ENCODE results near the gene HMGXB3.

Gene HMGXB3

DNA sequence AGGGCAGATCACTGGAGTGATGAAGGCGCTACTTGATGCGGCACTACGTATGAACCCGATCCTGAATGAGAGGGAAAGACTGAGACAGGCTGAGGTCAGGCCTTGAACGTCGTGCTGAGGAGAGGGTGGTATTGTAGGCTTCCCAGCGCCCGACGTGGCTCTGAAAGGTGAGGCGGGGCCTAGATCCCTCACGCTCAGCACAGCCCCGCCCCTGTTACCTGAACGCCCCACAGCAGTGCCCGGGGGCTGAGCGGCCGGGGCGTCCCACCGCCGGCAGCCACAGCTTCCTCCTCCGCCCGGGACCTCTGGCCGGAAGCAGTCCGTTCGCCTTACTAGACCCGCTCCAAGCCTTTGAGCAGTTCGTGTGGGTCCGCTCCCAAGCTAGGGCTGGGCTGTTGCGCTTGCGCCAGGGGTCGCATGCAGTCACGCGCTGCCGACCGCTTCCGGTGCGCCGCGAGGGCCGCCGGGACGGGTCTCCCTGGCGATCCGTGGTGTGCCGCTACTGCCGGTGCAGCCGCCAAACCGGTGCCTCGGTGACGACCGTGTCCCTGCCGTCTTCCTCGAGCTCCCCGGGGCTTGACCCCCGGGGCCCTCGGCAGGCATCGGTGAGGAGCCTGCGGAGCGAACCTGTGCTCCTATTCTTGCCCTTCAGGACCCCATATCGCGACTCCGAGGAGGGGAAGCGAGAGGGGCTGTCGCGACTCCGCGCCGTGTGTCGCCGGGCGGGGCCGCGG, at the start of gene HMGXB3, which contains the start of gene TIGD6:
Gene HMGXB3, plus strand, starts transcription at position 484 of the 734 bp plus-strand sequence. CDS start 4,114 bp downstream, outside the sequence.
Gene TIGD6, minus strand, starts transcription at position 399 of the 734 bp plus-strand sequence. CDS start 4,306 bp downstream, outside the sequence.
- peak; percentile 82 to 85 for DNase-seq

- peak in 1 of 2 experiments; percentile 5 for DNase-seq
Measured at GRCh38 chr5:149951138-149951749, 49.3 kb upstream of the HMGXB3 start.

GRCh38 chr5:149953436-149954121, 47.0 kb upstream of the HMGXB3 start:
- no peak for DNase-seq

GRCh38 chr5:149954798-149955197, 45.7 kb upstream of the HMGXB3 start:
- no peak for DNase-seq

GRCh38 chr5:149956685-149957084, 43.9 kb upstream of the HMGXB3 start:
- no peak for DNase-seq

- no peak for DNase-seq
Measured at GRCh38 chr5:149957855-149958254, 42.7 kb upstream of the HMGXB3 start.

DNA sequence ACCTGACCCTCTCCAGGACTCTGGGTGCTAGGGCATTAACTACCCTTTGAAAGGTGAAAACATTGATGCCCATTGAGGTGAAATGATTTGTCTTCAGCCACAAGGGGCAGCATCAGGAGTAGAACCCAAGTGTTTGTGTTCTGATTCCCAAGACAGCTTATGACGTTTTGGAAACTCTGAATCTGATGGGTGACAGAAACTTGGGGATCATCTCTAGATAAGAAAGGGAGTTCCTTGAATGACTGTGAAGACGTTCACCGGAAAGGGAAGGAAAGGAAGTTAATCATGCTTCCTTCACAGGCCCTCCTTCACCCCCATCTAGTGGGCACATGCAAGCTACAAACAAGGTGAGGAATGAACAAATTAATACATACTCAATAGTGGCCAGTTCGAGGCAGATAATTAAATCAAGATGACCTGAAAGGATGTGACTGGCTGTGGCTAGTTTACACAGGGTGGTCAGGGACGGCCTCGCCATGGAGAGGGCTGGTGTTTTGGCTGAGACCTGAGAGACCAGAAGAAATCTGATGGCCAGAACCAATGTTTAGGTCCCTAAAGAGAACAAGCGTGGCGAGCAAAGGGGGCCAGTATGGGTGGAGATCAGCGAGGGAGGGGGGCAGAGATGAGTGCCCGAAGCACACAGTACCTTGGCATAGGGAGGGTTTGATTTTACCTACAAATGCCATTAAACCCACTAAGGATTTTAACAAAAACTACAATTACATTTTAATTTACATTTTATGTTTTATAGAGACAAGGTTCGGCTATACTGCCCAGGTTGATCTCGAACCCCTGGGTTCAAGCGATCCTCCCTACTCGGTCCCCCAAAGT, 40.9 kb upstream of the HMGXB3 start:
- DNase-seq = peak; percentile 50 to 57

DNA sequence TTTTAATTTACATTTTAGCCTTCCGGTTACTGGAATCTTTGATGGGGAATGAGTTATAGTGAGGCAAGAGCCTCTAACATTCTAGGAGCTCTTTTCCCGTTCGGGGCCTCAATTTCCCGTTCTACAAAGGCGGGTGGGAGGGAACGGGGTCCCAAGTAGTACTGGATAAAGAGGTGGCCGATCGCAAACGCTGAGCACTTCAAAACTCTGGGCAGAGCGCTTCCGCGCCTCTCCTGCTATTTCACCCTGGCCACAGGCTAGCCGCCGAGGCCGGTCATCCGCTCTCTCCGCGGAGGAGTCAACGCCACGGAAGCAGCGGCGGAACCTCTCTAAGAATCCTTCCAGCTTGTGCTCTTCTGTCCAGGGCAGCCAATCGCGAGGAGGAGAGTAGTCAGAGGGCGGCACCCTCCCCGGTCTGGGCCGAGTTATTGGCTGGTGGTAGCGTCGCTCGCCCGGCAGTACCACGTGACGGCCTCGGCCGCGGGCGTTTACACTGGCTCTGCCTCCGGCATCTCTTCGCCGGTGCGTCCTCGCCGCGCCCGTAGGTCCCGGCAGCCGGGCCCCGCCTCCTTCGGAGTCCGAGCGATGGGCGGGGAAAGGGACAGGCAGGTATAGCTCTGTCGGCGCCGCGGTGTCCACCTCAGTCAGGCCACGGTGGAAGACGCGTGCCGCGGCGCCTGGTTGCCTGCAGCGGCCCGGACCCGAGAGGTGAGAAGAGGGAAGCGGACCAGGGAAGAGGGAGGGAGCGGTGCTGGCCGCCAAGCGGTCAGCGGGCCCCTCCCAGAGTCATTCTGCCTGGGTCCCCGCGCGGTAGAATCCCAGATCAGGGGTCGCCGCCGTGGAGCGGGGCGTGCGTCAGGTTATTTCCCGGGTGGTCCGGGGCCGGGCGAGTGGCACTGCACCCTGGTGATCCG, 40.0 kb upstream of the HMGXB3 start, which contains the start of gene SLC26A2:
Gene SLC26A2, plus strand, starts transcription at position 487 of the 914 bp plus-strand sequence. CDS start 16,895 bp downstream, outside the sequence.
- DNase-seq = peak; percentile 96

GRCh38 chr5:149961186-149961685, 39.3 kb upstream of the HMGXB3 start:
- DNase-seq = no peak

DNA sequence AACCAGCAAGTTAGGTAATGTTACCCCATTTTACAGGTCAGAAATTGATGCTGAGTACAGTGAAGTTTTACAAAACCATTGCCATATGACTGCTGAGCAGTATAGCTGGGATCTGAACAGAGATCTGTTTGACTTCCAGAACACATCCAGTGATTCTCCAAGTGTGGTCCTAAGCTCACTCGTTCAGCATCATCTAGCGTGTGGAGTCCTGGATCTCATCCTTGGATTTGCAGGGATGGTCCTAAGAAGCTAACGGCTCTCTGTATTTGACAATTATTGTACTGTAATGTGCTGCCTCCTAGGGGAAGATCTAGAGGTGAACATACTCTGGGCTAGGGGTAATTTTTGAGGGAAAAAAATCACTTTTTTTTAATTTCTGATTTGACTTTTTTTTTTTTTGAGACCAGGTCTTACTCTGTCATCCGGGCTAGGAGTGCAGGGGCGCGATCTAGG, 38.6 kb upstream of the HMGXB3 start:
- DNase-seq = peak; percentile 43 to 56

- DNase-seq = no peak
Measured at GRCh38 chr5:149962601-149963300, 37.8 kb upstream of the HMGXB3 start.

DNA sequence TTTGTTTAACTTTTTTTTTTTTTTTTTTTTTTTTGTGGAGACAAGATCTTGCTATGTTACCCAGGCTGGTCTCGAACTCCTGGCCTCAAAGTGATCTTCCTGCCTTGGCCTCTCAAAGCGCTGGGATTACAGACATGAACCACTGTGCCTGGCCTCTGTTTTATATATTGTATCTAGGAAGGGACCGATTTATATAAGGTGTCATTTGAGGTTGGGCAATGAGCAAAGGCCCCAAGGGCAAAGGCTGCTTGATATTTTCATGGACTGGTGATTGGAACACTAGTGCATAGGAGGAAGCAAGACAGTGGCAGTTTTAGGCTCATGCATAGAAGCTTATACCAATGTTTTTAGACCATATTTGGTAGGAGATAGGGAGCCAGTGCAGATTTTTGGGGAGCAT, 36.8 kb upstream of the HMGXB3 start:
- DNase-seq = no peak

DNA sequence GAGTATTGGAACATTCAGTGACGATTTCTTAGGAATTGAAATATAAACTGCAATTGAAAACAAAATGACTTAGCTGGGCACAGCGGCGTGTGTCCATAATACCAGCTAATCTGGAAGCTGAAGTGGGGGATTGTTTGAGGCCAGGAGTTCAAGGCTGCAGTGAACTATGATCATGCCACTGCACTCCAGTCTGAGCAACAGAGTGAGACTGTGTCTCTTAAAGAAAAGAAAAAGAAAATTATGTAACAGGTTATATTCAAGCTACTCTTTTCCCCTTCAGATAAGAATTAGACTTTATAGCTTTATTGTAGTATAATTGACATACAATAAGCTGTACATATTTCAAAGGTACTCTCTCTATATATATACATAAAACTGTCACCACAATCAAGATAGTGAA, 33.6 kb upstream of the HMGXB3 start:
- DNase-seq = no peak

DNA sequence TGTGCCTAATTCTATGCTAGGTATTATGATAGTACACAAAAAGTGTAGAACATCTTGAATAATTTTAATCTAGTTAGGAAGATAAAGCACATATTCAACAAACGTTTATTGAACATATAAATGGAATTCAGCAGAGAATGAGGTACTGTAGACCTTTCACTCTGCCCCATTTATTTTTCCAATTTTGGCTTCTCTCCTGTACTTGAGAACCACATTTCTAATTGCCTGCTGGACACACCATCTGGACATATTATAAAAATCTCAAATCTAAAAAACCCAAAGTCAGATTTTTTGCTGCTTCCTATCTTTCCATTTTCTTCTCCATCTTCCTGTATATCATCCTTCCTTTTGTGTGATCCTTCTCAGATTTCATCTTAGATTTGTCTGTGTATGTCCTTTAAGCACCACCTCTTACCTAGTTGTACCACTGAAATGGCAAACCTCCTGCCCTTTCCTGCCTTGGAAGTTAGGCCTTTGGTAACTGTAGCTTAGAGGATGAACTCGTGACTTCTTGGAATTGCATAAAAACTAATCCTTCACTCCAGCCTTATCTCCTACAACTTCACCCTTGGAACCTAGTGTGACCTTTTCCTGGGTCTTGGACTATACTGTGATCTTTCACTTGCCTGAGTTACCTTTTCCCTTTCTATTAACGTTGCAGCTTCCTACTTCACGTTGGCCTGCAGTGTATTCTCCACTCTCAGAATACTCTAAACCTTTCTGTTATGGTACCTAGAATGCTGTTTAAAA, 31.2 kb upstream of the HMGXB3 start:
- no peak for DNase-seq

DNA sequence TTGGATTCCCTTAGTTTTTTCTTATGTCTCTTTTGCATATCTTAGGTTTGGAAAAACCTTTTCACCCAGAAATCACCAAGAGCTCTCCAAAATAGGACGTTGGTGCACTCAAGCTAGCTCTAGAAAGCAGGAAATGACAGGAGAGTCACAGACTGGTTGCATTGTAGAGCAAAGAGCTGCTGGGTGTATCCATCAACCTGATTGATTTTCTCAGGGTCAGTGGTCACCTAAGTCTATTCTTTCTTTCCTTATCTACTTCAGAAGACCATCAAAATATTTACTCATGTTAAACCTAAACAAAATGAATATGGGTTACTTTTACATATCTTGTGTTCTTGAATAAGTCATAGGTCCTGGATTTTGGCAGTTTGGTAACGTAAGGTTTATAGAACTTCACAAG, 25.1 kb upstream of the HMGXB3 start:
- DNase-seq = no peak

DNA sequence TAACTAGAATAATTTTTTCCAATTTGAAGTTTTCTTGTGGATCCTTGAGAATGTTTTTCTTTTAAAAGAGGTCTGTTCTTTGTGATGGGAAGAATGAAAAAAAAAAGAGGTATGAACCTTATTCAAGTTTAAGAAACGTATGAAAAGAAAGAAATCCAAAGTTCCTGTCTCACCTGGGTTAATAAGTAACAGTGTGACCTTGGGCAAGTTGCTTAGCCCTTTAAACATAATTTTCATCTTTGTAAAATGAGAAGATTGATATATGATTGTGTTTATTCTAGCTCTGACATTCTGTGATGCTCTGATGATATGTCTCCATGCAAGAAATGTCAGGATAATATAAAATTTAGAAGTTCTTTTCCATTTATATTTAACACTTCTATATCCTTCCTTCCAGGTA, 20.6 kb upstream of the HMGXB3 start:
- DNase-seq = no peak

- no peak for DNase-seq
Measured at GRCh38 chr5:149981206-149981605, 19.3 kb upstream of the HMGXB3 start.

DNA sequence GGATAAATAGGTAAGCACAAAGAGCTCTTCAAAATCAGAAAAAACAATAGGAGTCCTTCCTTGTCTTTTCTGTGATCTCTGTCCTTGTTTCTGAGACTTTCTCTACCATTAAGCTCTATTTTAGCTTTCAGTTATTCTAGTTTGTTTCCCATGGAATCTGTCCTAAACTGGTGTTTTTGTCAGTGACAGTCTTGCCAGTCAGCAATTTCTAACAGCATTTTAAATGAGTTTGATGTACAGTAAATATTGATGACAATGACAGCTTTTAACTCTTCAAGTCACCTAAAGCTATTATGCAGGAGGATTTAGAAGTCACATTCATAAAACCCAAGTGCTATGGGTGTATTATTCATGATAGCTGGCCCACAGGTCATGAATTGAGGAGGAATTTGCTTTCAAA, 18.0 kb upstream of the HMGXB3 start:
- DNase-seq = no peak

DNA sequence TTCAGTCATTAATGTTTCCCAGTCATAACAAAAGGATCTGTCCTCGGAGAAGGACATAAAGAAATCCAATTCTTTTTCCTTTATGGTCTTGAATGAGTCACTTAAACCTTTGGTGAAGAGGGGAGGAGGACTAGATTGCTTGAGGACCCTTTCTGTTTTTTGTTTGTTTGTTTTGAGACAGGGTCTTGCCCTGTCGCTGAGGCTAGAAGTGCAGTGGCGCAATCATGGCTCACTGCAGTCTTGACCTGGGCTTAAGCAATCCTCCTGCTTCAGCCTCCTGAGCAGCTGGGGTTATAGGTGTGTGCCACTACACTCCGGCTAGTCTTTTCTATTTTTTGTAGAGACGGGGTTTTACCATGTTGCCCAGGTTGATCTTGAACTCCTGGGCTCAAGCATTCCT, 12.4 kb upstream of the HMGXB3 start:
- DNase-seq = no peak

Data from AML-193 (cell line).